HCT116 (cell line): ENCODE results near the gene UBE2J2. TPM values are rescaled to one million over a fixed set of nuclear protein-coding genes. Genes with fewer than 3 reads are reported as not detected.

Source experiments
- ATAC-seq: fragments of 200-7000 bp; cut with Tn5 transposase; 2 replicates; pipeline ENCODE4 v1.9.1; 2020; ENCODE audit warnings: mild to moderate bottlenecking, moderate library complexity
- BruUV-seq: library from RNA; stranded (reverse); fragments of 400-500 nt; replicated peaks from 2 replicates; lab custom pipeline; 2021; lab: Mats Ljungman, UMichigan
- CTCF ChIA-PET: fragments of 300-600 bp; sonication (Branson Sonifier 250); formaldehyde crosslinking; loops from one replicate; lab custom pipeline; 2021; ENCODE audit warnings: antibody characterized with exemption; lab: Charles Lee
- POLR2A ChIA-PET: fragments of 300-600, 350-600 bp; sonication (Branson Sonifier 250); formaldehyde crosslinking; loops from one replicate; lab custom pipeline; 2021; ENCODE audit warnings: antibody characterized with exemption; lab: Charles Lee
- RAD21 ChIA-PET, 2 experiments: fragments of 300-600 bp; sonication (Branson Sonifier 250); formaldehyde crosslinking; loops; one replicate each; lab custom pipeline; 2023; ENCODE audit warnings: low total read pairs in 2 of 2; ENCODE audit not compliant: uncharacterized antibody in 2 of 2, unreplicated experiment in 2 of 2, low non-redundant PET in 1 of 2; lab: Charles Lee
- DNase-seq: peaks from one replicate; pipeline ENCODE4 v3.0.0-alpha.2; 2010; ENCODE audit warnings: low read depth, low spot score
- H2AFZ ChIP-seq: fragments of 200-600 bp; shearing (Covaris generic), sonication (generic); 2 replicates; pipeline ENCODE4 v1.6.1; 2017; ENCODE audit warnings: low read depth, mixed run types, mixed read lengths, antibody characterized with exemption, low read length; ENCODE audit not compliant: poor library complexity, severe bottlenecking
- H3K27ac ChIP-seq: 2 replicates; pipeline ENCODE4 v1.5.1; 2012; ENCODE audit warnings: low read depth, low read length
- H3K27me3 ChIP-seq: fragments of 200-600 bp; sonication (generic); 2 replicates; pipeline ENCODE4 v1.6.1; 2016; ENCODE audit warnings: mixed run types, low read length, mixed read lengths; ENCODE audit not compliant: insufficient read depth
- H3K36me3 ChIP-seq, 2 experiments: fragments of 200-500 bp in 1 of 2; fragments of 200-600 bp in 1 of 2; sonication (Bioruptor generic) in 1 of 2; sonication (generic) in 1 of 2; 2 replicates each; pipeline versions ENCODE4 v1.5.1 to v1.6.1; 2014 to 2016; ENCODE audit warnings: low read length in 2 of 2, inconsistent platforms in 1 of 2, mixed read lengths in 1 of 2, mixed run types in 1 of 2; ENCODE audit not compliant: insufficient read depth in 2 of 2, control insufficient read depth in 1 of 2
- H3K4me1 ChIP-seq, 2 experiments: fragments of 200-600 bp in 1 of 2; sonication (generic) in 1 of 2; 2 replicates each; pipeline versions ENCODE4 v1.5.1 to v1.6.1; 2012 to 2017; ENCODE audit warnings: low read length in 2 of 2, inconsistent platforms in 1 of 2, mild to moderate bottlenecking in 1 of 2, mixed read lengths in 1 of 2, mixed run types in 1 of 2, moderate library complexity in 1 of 2; ENCODE audit not compliant: insufficient read depth in 2 of 2, control insufficient read depth in 1 of 2
- H3K4me2 ChIP-seq: fragments of 200-600 bp; sonication (generic); 2 replicates; pipeline ENCODE4 v1.6.1; 2017; ENCODE audit warnings: mixed run types, low read length, mixed read lengths
- H3K4me3 ChIP-seq, 2 experiments: fragments of 200-600 bp in 1 of 2; sonication (generic) in 1 of 2; replicated peaks in 1 of 2; 2 replicates each; pipeline ENCODE4 v1.5.1; 2011 to 2016; ENCODE audit warnings: low read length in 2 of 2, control low read depth in 1 of 2, low read depth in 1 of 2, mild to moderate bottlenecking in 1 of 2, mixed read lengths in 1 of 2, mixed run types in 1 of 2
- H3K79me2 ChIP-seq: fragments of 200-600 bp; sonication (generic); 2 replicates; pipeline ENCODE4 v1.6.1; 2017; ENCODE audit warnings: mild to moderate bottlenecking, mixed run types, low read length, moderate library complexity, mixed read lengths; ENCODE audit not compliant: insufficient read depth
- H3K9ac ChIP-seq: fragments of 200-600 bp; sonication (generic); 2 replicates; pipeline ENCODE4 v1.6.1; 2016; ENCODE audit warnings: low read length, mixed read lengths
- H3K9me2 ChIP-seq: fragments of 200-600 bp; sonication (generic), shearing (Covaris generic); 2 replicates; pipeline ENCODE4 v1.6.1; 2017; ENCODE audit warnings: mixed run types, mild to moderate bottlenecking, moderate library complexity; ENCODE audit not compliant: insufficient read depth
- H3K9me3 ChIP-seq, 2 experiments: fragments of 200-500 bp in 1 of 2; fragments of 200-600 bp in 1 of 2; sonication (Bioruptor generic) in 1 of 2; sonication (generic) in 1 of 2; 2 replicates each; pipeline ENCODE4 v1.6.1; 2014 to 2017; ENCODE audit warnings: low read length in 2 of 2, mixed read lengths in 2 of 2, inconsistent platforms in 1 of 2, low read depth in 1 of 2, mild to moderate bottlenecking in 1 of 2, mixed run types in 1 of 2, moderate library complexity in 1 of 2; ENCODE audit not compliant: control insufficient read depth in 1 of 2, insufficient read depth in 1 of 2
- H4K20me1 ChIP-seq: fragments of 200-600 bp; sonication (generic), shearing (Covaris generic); 2 replicates; pipeline ENCODE4 v1.6.1; 2017; ENCODE audit warnings: mixed run types, mild to moderate bottlenecking, moderate library complexity; ENCODE audit not compliant: insufficient read depth
- ATF3 ChIP-seq: IDR thresholded peaks from 2 replicates; pipeline ENCODE4 v1.6.1; 2012
- CBX3 ChIP-seq: IDR thresholded peaks from 2 replicates; pipeline ENCODE4 v1.6.1; 2012; ENCODE audit warnings: low read depth
- EGR1 ChIP-seq: IDR thresholded peaks from 2 replicates; pipeline ENCODE4 v1.6.1; 2012; ENCODE audit warnings: low read depth
- ELF1 ChIP-seq: IDR thresholded peaks from 2 replicates; pipeline ENCODE4 v1.6.1; 2012; ENCODE audit warnings: low read depth, borderline replicate concordance
- JUND ChIP-seq: IDR thresholded peaks from 2 replicates; pipeline ENCODE4 v1.6.1; 2012
- SIN3A ChIP-seq: IDR thresholded peaks from 2 replicates; pipeline ENCODE4 v1.6.1; 2012; ENCODE audit warnings: low read depth
- YY1 ChIP-seq: IDR thresholded peaks from 2 replicates; pipeline ENCODE4 v1.6.1; 2011; ENCODE audit warnings: low read length, low read depth, moderate library complexity, mild to moderate bottlenecking; ENCODE audit not compliant: insufficient replicate concordance; ENCODE audit errors: extremely low read depth
- ZNF274 ChIP-seq: fragments of 200-500 bp; sonication (Bioruptor generic); IDR thresholded peaks from 2 replicates; pipeline ENCODE4 v1.6.1; 2014; ENCODE audit warnings: mild to moderate bottlenecking, low read depth, low read length, inconsistent platforms
- intact Hi-C: fragments of 100-400 bp; cut with micrococcal nuclease; formaldehyde crosslinking; loops from 2 replicates; pipeline ENCODE4 v1.10.0; 2022
- total RNA-seq: library from RNA; stranded (reverse); gene quantifications from one replicate; pipeline ENCODE4 v1.2.1, GENCODE V29; 2021; ENCODE audit not compliant: unreplicated experiment
- TF ChIP-seq, protein P1 (sequence below): IDR thresholded peaks from 2 replicates; pipeline ENCODE4 v1.6.1; 2012
- TF ChIP-seq, protein P2 (sequence below): IDR thresholded peaks from 2 replicates; pipeline ENCODE4 v1.6.1; 2012; ENCODE audit warnings: low read depth

UBE2J2 gene
- total RNA-seq, 1 experiment from 2014 or later: 67.7 TPM

DNA sequence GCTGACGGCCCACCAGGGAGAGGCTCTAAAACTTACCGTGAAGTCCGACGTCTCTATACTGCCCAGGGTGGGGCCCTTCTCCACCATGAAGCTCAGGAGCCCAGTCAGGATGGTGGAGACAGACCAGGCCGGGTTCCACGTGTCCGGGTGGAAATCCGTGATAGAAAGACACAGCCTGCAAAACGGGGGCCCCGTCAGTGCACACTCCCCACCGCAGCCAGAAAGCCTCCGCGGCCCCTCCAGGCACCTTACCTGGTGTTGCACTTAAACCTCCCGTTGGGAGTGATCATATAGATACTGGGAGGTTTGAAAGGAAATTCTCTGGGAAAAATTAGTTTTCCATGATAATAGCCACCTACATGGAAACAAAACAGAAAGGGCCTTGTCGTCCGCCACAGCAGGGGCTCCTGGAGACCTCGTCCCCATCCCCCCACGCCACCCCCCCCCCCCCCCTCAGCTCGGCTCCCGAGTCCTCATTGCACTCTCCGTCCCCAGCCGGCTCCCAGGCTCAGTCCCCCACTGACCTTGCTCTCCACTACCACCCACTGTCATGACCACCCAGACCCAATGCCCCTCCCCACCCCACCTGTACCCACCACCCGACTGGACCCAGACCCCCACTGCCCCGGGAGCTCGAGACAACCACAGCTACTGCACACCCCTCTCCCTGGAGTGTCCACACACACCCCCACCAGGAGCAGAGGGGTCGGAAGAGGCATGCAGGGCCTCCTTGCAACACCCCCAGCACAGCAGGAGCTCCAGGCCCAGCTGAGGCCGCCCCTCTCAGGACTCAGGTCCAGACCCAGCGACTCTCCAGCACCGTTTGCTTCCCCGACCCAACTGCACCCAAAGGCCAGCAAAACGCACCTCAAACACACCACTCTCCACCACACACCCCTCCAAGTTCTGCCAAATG, 16.4 kb downstream of the UBE2J2 start:
- ATAC-seq (no peak), DNase-seq (no peak)
- no peak overlapping the region for H3K9ac ChIP-seq
- H3K4me1 ChIP-seq: no peaks in the 10 kb centered on the region
- no peak overlapping the region for H3K4me3 ChIP-seq
- POLR2A ChIA-PET: no interaction called here
- no peak overlapping the region for H3K27ac ChIP-seq
- no peak overlapping the region for H3K4me2 ChIP-seq
- no peaks in the 10 kb centered on the region for H4K20me1 ChIP-seq
- RAD21 ChIA-PET: no interaction called here
- no peak for TF ChIP-seq YY1
- no peak for TF ChIP-seq ELF1
- no peak for TF ChIP-seq EGR1
- TF ChIP-seq JUND: no peak
- no peak for TF ChIP-seq CBX3
- TF ChIP-seq, protein P1, sequence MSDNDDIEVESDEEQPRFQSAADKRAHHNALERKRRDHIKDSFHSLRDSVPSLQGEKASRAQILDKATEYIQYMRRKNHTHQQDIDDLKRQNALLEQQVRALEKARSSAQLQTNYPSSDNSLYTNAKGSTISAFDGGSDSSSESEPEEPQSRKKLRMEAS: no peak
- TF ChIP-seq ZNF274: no peak
- TF ChIP-seq, protein P2, sequence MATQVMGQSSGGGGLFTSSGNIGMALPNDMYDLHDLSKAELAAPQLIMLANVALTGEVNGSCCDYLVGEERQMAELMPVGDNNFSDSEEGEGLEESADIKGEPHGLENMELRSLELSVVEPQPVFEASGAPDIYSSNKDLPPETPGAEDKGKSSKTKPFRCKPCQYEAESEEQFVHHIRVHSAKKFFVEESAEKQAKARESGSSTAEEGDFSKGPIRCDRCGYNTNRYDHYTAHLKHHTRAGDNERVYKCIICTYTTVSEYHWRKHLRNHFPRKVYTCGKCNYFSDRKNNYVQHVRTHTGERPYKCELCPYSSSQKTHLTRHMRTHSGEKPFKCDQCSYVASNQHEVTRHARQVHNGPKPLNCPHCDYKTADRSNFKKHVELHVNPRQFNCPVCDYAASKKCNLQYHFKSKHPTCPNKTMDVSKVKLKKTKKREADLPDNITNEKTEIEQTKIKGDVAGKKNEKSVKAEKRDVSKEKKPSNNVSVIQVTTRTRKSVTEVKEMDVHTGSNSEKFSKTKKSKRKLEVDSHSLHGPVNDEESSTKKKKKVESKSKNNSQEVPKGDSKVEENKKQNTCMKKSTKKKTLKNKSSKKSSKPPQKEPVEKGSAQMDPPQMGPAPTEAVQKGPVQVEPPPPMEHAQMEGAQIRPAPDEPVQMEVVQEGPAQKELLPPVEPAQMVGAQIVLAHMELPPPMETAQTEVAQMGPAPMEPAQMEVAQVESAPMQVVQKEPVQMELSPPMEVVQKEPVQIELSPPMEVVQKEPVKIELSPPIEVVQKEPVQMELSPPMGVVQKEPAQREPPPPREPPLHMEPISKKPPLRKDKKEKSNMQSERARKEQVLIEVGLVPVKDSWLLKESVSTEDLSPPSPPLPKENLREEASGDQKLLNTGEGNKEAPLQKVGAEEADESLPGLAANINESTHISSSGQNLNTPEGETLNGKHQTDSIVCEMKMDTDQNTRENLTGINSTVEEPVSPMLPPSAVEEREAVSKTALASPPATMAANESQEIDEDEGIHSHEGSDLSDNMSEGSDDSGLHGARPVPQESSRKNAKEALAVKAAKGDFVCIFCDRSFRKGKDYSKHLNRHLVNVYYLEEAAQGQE: no peak
- TF ChIP-seq ATF3: no peak
- TF ChIP-seq SIN3A: no peak
- intact Hi-C loops: no loop called here
- H3K9me2 ChIP-seq: no peaks in the 10 kb centered on the region
- H3K9me3 ChIP-seq: no peaks in the 10 kb centered on the region
- peaks cover 11% of the 10 kb centered on the region; the same call in 1 of the 2 replicates for H3K79me2 ChIP-seq
- H3K36me3 ChIP-seq: peaks cover 21 to 47% of the 10 kb centered on the region in 2 experiments; a peak in 3 of 4 replicates
- H2AFZ ChIP-seq: no peak overlapping the region
- H3K27me3 ChIP-seq: no peaks in the 10 kb centered on the region
- CTCF ChIA-PET: no interaction called here
- no TSS peak for BruUV-seq
